GM12878 (cell line): ENCODE results near the gene TOP3A. TPM values are rescaled to one million over a fixed set of nuclear protein-coding genes. Genes with fewer than 3 reads are reported as not detected.

Experiments used
- CHD1 ChIP-seq: IDR thresholded peaks from 2 replicates; pipeline ENCODE4 v1.6.1; 2012; ENCODE audit warnings: low read depth, low read length, improper control_type of control experiment
- DPF2 ChIP-seq: fragments of 450-650 bp; IDR thresholded peaks from 2 replicates; pipeline ENCODE4 v1.6.1; 2017; ENCODE audit warnings: mild to moderate bottlenecking
- EP300 ChIP-seq, 2 experiments: fragments of 150-350 bp in 1 of 2; IDR thresholded peaks; 2 replicates each; pipeline ENCODE4 v1.6.1; 2011 to 2012; ENCODE audit warnings: low read depth in 2 of 2, low read length in 2 of 2, borderline replicate concordance in 1 of 2, improper control_type of control experiment in 1 of 2, inconsistent platforms in 1 of 2; ENCODE audit not compliant: control insufficient read depth in 1 of 2
- ESRRA ChIP-seq: IDR thresholded peaks from 2 replicates; pipeline ENCODE4 v1.6.1; 2012; ENCODE audit warnings: mild to moderate bottlenecking, low read length, improper control_type of control experiment
- ETV6 ChIP-seq, 2 experiments: fragments of 450-650 bp in 1 of 2; IDR thresholded peaks in 1 of 2; conservative IDR thresholded peaks in 1 of 2; 2 replicates each; pipeline ENCODE4 v1.6.1; 2014; ENCODE audit warnings: antibody characterized with exemption in 1 of 2, borderline replicate concordance in 1 of 2, low read depth in 1 of 2, mild to moderate bottlenecking in 1 of 2, moderate library complexity in 1 of 2
- GATAD2B ChIP-seq: fragments of 450-650 bp; conservative IDR thresholded peaks from 2 replicates; pipeline ENCODE4 v1.6.1; 2017; ENCODE audit warnings: low read depth, mild to moderate bottlenecking, moderate library complexity
- HDGF ChIP-seq: fragments of 450-650 bp; IDR thresholded peaks from 2 replicates; pipeline ENCODE4 v1.6.1; 2016; ENCODE audit warnings: antibody characterized with exemption
- IRF4 ChIP-seq: IDR thresholded peaks from 2 replicates; pipeline ENCODE4 v1.6.1; 2011; ENCODE audit warnings: low read depth, low read length
- LARP7 ChIP-seq: fragments of 450-650 bp; IDR thresholded peaks from 2 replicates; pipeline ENCODE4 v1.6.1; 2017; ENCODE audit warnings: mild to moderate bottlenecking
- MTA2 ChIP-seq: fragments of 450-650 bp; IDR thresholded peaks from 2 replicates; pipeline ENCODE4 v1.6.1; 2016; ENCODE audit warnings: low read depth, mild to moderate bottlenecking, moderate library complexity
- MYB ChIP-seq: fragments of 150-350 bp; IDR thresholded peaks from 2 replicates; pipeline ENCODE4 v1.6.1; 2014; ENCODE audit warnings: mild to moderate bottlenecking, low read depth, low read length, borderline replicate concordance
- MYC ChIP-seq: IDR thresholded peaks from 2 replicates; pipeline ENCODE4 v1.6.1; 2011; ENCODE audit warnings: mild to moderate bottlenecking, low read length, moderate library complexity, inconsistent platforms; ENCODE audit not compliant: insufficient read depth, insufficient replicate concordance, insufficient read length, severe bottlenecking
- NFYB ChIP-seq: IDR thresholded peaks from 2 replicates; pipeline ENCODE4 v1.6.1; 2011; ENCODE audit warnings: low read depth, mild to moderate bottlenecking, low read length, improper control_type of control experiment, moderate library complexity; ENCODE audit not compliant: insufficient read depth
- NRF1 ChIP-seq: conservative IDR thresholded peaks from 2 replicates; pipeline ENCODE4 v1.6.1; 2011; ENCODE audit warnings: mild to moderate bottlenecking, low read depth, low read length, improper control_type of control experiment
- PAX5 ChIP-seq: IDR thresholded peaks from 2 replicates; pipeline ENCODE4 v1.6.1; 2011; ENCODE audit warnings: low read depth, low read length, borderline replicate concordance
- PAX8 ChIP-seq: fragments of 450-650 bp; IDR thresholded peaks from 2 replicates; pipeline ENCODE4 v1.6.1; 2017; ENCODE audit warnings: mild to moderate bottlenecking, moderate library complexity
- RAD21 ChIP-seq: IDR thresholded peaks from 2 replicates; pipeline ENCODE4 v1.6.1; 2011; ENCODE audit warnings: mild to moderate bottlenecking, low read depth, low read length, moderate library complexity; ENCODE audit not compliant: insufficient read depth
- RELA ChIP-seq: fragments of 450-650 bp; IDR thresholded peaks from 2 replicates; pipeline ENCODE4 v1.8.0; 2014; ENCODE audit warnings: borderline replicate concordance; ENCODE audit not compliant: partially characterized antibody
- REST ChIP-seq: IDR thresholded peaks from 2 replicates; pipeline ENCODE4 v1.6.1; 2012; ENCODE audit warnings: mild to moderate bottlenecking, low read depth, low read length
- SIX5 ChIP-seq: IDR thresholded peaks from 2 replicates; pipeline ENCODE4 v1.6.1; 2011; ENCODE audit warnings: mild to moderate bottlenecking, low read depth, low read length, moderate library complexity; ENCODE audit not compliant: severe bottlenecking
- SP1 ChIP-seq: IDR thresholded peaks from one replicate; pipeline ENCODE4 v1.6.1; 2011; ENCODE audit warnings: low read depth, low read length
- SRF ChIP-seq, 2 experiments: IDR thresholded peaks; 2 replicates each; pipeline ENCODE4 v1.6.1; 2011; ENCODE audit warnings: low read depth in 2 of 2, low read length in 2 of 2, mild to moderate bottlenecking in 1 of 2, moderate library complexity in 1 of 2
- USF1 ChIP-seq: IDR thresholded peaks from 2 replicates; pipeline ENCODE4 v1.6.1; 2011; ENCODE audit warnings: borderline replicate concordance, low read depth, mild to moderate bottlenecking, moderate library complexity, mixed read lengths, low read length; ENCODE audit not compliant: insufficient read depth; ENCODE audit errors: extremely low read length
- ZBED1 ChIP-seq: IDR thresholded peaks from 2 replicates; pipeline ENCODE4 v1.6.1; 2016; ENCODE audit warnings: borderline replicate concordance
- polyA plus RNA-seq, 11 experiments: library from polyadenylated mRNA; depleted of rRNA in 4 of 11; unstranded in 6 of 11; stranded (reverse) in 5 of 11; fragments of >200 nt; fragmentation: Nextera tagmentation in 4 of 11; fragmentation: Illumina TruSeq in 1 of 11; extraction: Ambion mirVana in 4 of 11; extraction: Trizol in 1 of 11; gene quantifications; 1 replicate in 1 of 11; 2 replicates in 10 of 11; pipeline versions ENCODE4 v1.2.1 to v1.2.3, GENCODE V29; 2011 to 2016; ENCODE audit warnings: inconsistent platforms in 2 of 11, missing spikeins in 2 of 11, low read depth in 1 of 11
- total RNA-seq, 4 experiments: library from RNA; depleted of rRNA in 3 of 4; stranded (reverse); fragments of >200 nt in 3 of 4; fragmentation: Illumina TruSeq in 1 of 4; extraction: Trizol in 1 of 4; gene quantifications; 2 replicates each; pipeline versions ENCODE4 v1.2.1 to v1.2.3, GENCODE V29; 2013 to 2021
- TF ChIP-seq, protein P1 (sequence below): IDR thresholded peaks from 2 replicates; pipeline ENCODE4 v1.6.1; 2011; ENCODE audit warnings: low read depth, low read length, improper control_type of control experiment, borderline replicate concordance

TOP3A gene
- total and polyA plus RNA-seq, 10 of the 15 experiments (the other 5 are each of a cell fraction or from before 2014, with no cell fraction given), result 4.2 to 51.9 (median 31.8) TPM

DNA sequence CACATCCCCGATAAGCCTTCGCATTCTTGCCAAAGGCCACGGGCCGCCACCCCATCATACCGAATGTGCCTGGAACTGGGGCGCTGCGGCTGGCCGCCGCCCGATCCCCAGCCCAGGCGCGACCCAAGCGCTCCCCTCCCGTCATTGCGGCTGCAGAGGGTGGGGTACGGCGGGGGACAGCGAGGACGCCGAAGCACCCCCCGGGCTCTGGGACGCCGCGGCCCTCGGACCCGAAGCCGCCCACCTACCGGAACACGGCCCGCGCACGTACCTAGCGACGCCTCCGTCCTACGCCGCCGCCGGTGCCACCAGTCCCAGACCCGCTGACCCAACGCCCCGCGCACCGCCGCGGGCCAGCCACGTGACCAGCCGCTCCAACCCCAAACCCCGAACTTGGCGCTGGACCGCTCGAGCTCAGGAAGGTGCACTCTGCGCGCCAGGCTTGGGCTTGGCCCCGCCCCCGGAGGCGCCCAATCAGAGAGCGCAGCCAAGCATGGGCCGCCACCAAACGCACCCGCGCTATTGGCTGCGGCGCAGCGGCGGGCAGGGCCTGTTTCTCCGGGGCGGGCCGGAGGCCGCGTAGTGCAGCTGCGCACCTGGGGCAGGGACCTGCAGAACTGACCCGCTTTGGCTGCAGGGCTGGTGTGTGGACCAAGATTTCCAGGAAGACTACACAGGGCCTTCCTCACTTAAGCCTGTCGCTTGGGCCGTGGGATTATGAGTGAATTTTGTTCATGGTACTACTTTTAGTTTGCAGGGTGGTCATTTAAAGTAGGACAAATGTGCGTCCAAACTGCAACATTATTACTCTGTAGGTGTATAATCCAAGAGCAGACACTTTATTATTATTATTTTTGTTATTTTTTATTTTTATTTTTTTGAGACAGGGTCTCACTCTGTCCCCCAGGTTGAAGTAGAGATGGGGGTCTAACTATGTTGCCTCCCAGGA lies 48.6 kb upstream of the TOP3A start, which contains the start of gene SHMT1 (continued):
- TF ChIP-seq PAX5 (peak; percentile 63; the same call in 1 of the 2 replicates), GATAD2B (peak; percentile 86), DPF2 (peak; percentile 76), HDGF (no peak), ZBED1 (no peak), SIX5 (no peak), ESRRA (no peak), SRF (IDR thresholded peaks at IDR 0.05; ENCODE audit: low read depth in 2 of 2, low read length in 2 of 2) (no peak), EP300 (IDR thresholded peaks at IDR 0.05; ENCODE audit: borderline replicate concordance in 1 of 2, control insufficient read depth in 1 of 2, low read depth in 2 of 2, low read length in 2 of 2) (no peak), SP1 (peak; percentile 71), IRF4 (no peak), CHD1 (no peak), NFYB (peak; percentile 90), RELA (peak; percentile 65), MYB (no peak), NRF1 (peak; percentile 68), MTA2 (no peak), MYC (peak; percentile 46), USF1 (peak; percentile 92), PAX8 (no peak), RAD21 (no peak), REST (no peak), ETV6 (conservative IDR thresholded peaks at IDR 0.05 in 1 of 2, IDR thresholded peaks at IDR 0.05 in 1 of 2; ENCODE audit: borderline replicate concordance in 1 of 2, low read depth in 1 of 2) (no peak), LARP7 (peak; percentile 84)
- TF ChIP-seq, protein P1, sequence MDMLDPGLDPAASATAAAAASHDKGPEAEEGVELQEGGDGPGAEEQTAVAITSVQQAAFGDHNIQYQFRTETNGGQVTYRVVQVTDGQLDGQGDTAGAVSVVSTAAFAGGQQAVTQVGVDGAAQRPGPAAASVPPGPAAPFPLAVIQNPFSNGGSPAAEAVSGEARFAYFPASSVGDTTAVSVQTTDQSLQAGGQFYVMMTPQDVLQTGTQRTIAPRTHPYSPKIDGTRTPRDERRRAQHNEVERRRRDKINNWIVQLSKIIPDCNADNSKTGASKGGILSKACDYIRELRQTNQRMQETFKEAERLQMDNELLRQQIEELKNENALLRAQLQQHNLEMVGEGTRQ, result peak; percentile 56
